Subcutaneous adipose tissue (tissue), 4 donors: ENCODE results near the gene USP17L25. TPM values are rescaled to one million over a fixed set of nuclear protein-coding genes. Genes with fewer than 3 reads are reported as not detected.
"Not testable (repeated sequence)": the region's sequence is repeated elsewhere in the genome, so short reads cannot be mapped to it uniquely, and the experiment has no call there.

Experiments used
- CTCF ChIP-seq: fragments of 450-650 bp; IDR thresholded peaks from one replicate; pipeline ENCODE4 v1.5.1; 2016; ENCODE audit warnings: low read depth, mild to moderate bottlenecking, control low read depth, antibody characterized with exemption, moderate library complexity
- total RNA-seq, 4 donors: library from RNA; depleted of rRNA; stranded (reverse); fragments of >200 nt; gene quantifications; one replicate each; pipeline ENCODE4 v1.1.0, GENCODE V29; 2016

The USP17L25 gene
- total RNA-seq, 4 donors from 2014 or later, result not detected

GRCh38 chr4:9362829-9363228, 33.1 kb downstream of the USP17L25 start, which contains the start of gene USP17L30:
Gene USP17L30, plus strand, starts transcription at chr4:9363129. Its CDS starts 0 bp downstream, at chr4:9363129.
- TF ChIP-seq CTCF, result not testable (repeated sequence)

Other genes with a start within 250 kb of the USP17L25 start
- not detected for gene FAM90A26, start 159.5 kb upstream of the USP17L25 start, total RNA-seq
- gene USP17L10, start 119.3 kb upstream of the USP17L25 start, total RNA-seq, result not detected
- not detected for gene USP17L11, start 114.5 kb upstream of the USP17L25 start, total RNA-seq
- not detected for gene USP17L12, start 109.8 kb upstream of the USP17L25 start, total RNA-seq
- not detected for gene USP17L13, start 105.0 kb upstream of the USP17L25 start, total RNA-seq
- gene USP17L15, start 95.5 kb upstream of the USP17L25 start, total RNA-seq, result not detected
- gene USP17L17, start 86.0 kb upstream of the USP17L25 start, total RNA-seq, result not detected
- gene USP17L18, start 81.3 kb upstream of the USP17L25 start, total RNA-seq, result not detected
- gene USP17L19, start 76.5 kb upstream of the USP17L25 start, total RNA-seq, result not detected
- gene USP17L20, start 71.8 kb upstream of the USP17L25 start, total RNA-seq, result not detected
- not detected for gene USP17L21, start 67.0 kb upstream of the USP17L25 start, total RNA-seq
- gene USP17L22, start 62.3 kb upstream of the USP17L25 start, total RNA-seq, result not detected
- gene USP17L24, start 4.7 kb upstream of the USP17L25 start, total RNA-seq, result not detected
- gene USP17L26, start 4.7 kb downstream of the USP17L25 start, total RNA-seq, result not detected
- gene USP17L5, start 9.5 kb downstream of the USP17L25 start, total RNA-seq, result not detected
- gene USP17L27, start 14.2 kb downstream of the USP17L25 start, total RNA-seq, result not detected
- gene USP17L28, start 19.0 kb downstream of the USP17L25 start, total RNA-seq, result not detected
- not detected for gene USP17L29, start 23.7 kb downstream of the USP17L25 start, total RNA-seq
- gene USP17L30, start 33.2 kb downstream of the USP17L25 start, total RNA-seq, result not detected
- not detected for gene DEFB131A, start 114.5 kb downstream of the USP17L25 start, total RNA-seq